ENCODE measurements around the gene MRPS18B. TPM values are rescaled to one million over a fixed set of nuclear protein-coding genes. Genes with fewer than 3 reads are reported as not detected.
A peak's percentile ranks its signal among the peaks of the same experiment; 100 is the strongest.

Gene MRPS18B
- total and polyA plus RNA-seq, 11 donors: 84.2 to 219 (median 122) TPM

- ATAC-seq (no peak), DNase-seq (peak in 4 of 5 donors; percentile 36 to 48 (median 38))
- H3K27ac ChIP-seq: peak overlapping the region; percentile 90 to 99 (median 96)
- no peaks in the 10 kb centered on the region for H3K9me3 ChIP-seq
- 0 to 1% (median 0%) methylated on average over 10 of the region's 10 CpGs for WGBS, 4 donors
- H3K4me3 ChIP-seq: peak overlapping the region; percentile 57 to 92 (median 78)
- TF ChIP-seq POLR2A (IDR thresholded peaks at IDR 0.05): no peak
- TF ChIP-seq, protein P1, sequence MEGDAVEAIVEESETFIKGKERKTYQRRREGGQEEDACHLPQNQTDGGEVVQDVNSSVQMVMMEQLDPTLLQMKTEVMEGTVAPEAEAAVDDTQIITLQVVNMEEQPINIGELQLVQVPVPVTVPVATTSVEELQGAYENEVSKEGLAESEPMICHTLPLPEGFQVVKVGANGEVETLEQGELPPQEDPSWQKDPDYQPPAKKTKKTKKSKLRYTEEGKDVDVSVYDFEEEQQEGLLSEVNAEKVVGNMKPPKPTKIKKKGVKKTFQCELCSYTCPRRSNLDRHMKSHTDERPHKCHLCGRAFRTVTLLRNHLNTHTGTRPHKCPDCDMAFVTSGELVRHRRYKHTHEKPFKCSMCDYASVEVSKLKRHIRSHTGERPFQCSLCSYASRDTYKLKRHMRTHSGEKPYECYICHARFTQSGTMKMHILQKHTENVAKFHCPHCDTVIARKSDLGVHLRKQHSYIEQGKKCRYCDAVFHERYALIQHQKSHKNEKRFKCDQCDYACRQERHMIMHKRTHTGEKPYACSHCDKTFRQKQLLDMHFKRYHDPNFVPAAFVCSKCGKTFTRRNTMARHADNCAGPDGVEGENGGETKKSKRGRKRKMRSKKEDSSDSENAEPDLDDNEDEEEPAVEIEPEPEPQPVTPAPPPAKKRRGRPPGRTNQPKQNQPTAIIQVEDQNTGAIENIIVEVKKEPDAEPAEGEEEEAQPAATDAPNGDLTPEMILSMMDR (IDR thresholded peaks at IDR 0.05): no peak
- no peaks in the 10 kb centered on the region for H3K27me3 ChIP-seq
- H3K4me1 ChIP-seq: peaks cover 0 to 58% (median 53%) of the 10 kb centered on the region in 12 donors
- peaks cover 0 to 55% (median 27%) of the 10 kb centered on the region in 9 donors for H3K36me3 ChIP-seq
- intact Hi-C loops (cut with DNase I): loop anchor here in 5 of 10 donors (1.0 to 5.0 kb wide), 5 partner anchors 57 to 127 kb away; partner anchors contain the start of genes TUBB (in 2 of the 5), DHX16 (in 1 of the 5), FLOT1 (in 1 of the 5) and GNL1 (in 1 of the 5)
Measured at GRCh38 chr6:30615219-30615957, 2.3 kb upstream of the MRPS18B start.

DNA sequence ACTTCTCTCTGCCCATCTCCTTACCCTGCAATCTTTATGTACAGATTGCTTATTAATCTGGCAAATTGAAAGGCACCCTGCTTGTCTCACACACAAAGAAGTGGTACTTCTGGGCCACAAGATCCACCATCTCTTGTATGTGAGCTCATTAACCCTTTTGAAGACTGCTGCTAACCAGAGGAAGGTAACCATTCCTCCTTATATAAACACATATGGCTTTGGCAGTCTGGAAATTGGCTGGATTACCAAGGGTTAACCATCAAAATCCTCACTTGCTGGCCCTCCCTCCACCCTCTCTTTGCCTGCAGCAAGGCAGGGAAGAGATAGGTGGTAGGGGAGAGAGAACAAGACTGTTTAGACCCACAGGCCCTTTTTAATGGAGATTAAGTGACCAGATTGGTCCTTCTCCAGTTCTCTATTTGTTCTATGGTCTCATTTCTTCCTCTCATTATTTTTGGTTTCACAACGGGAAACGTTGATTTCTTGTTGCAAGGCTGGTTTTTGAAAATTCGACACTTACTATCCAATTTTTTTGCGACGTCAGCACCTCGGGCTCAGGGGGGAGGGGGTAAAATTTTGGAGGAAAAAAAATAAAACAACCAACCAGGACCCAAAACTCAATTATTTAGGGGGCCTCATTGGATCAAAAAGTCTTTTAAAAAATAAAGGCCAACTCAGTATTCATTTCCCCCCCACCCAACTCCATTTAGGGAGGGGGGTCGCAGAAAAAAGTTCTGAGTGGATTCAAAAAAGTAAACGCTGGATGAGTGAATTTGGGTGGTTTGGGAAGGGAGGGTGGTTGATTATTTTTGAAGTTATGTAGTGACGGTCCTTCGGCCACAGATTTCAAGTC is 1.5 kb upstream of the MRPS18B start:
- intact Hi-C loops (cut with DNase I): loop anchor here in 6 of 10 donors (1.0 to 5.0 kb wide), 8 partner anchors 45 to 126 kb away; partner anchors contain the start of genes TUBB (in 5 of the 6), GNL1 (in 3 of the 6), PRR3 (in 2 of the 6) and ABCF1 (in 1 of the 6)
- DNase-seq (no peak), ATAC-seq (no peak)
- Histone ChIP-seq H3K4me1 (peaks cover 0 to 50% (median 45%) of the 10 kb centered on the region in 12 donors), H3K27ac (peak overlapping the region; percentile 90 to 99 (median 96)), H3K27me3 (no peaks in the 10 kb centered on the region), H3K36me3 (peaks cover 0 to 58% (median 35%) of the 10 kb centered on the region in 9 donors), H3K4me3 (peak overlapping the region; percentile 57 to 92 (median 78)), H3K9me3 (no peaks in the 10 kb centered on the region)
- 0% methylated on average over 10 of the region's 10 CpGs for WGBS, 4 donors
- TF ChIP-seq, protein P1 (IDR thresholded peaks at IDR 0.05): no peak
- no peak for TF ChIP-seq POLR2A (IDR thresholded peaks at IDR 0.05)

DNA sequence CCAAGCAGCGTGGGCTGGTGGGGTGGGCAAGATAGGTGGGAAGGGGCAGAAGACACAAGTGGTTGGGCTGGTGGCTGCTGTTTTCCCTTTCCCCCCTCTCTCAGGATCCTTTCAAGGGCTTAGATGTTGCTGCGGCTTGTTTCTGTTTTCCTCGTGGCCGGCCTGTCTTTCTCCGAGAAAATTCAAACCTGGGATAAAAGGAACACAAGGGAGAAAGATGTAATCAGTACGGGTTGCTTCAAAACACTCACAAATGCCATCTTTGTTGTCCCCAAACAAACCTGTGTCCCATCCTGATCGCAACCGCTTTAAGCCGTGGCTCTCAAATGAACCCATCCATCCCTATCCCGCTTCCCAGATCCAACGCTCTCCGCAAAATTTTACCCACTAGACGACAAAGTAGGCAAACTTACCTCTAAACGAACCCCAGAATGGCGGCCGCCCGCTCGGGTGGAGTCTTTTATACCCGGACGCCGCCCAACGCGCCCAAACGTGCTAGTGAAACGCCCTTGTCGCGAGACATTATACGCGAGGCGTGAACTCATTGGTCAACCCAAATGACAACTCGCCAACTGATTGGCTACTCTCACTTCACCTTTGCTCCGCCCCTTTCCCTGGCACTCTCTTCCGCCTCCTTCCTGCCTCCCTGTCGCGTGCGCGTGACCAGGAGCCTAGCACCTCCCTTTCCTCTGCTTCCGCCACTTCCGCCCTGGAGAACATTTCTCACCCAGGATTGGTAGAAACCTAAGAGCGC is 652 bp upstream of the MRPS18B start, which contains the start of gene PPP1R10:
Gene PPP1R10 (minus strand): TSS at position 433 of the 754 bp plus-strand sequence. CDS start 7,299 bp downstream, outside the sequence.
- DNase-seq (peak; percentile 97 to 100 (median 100)), ATAC-seq (peak; percentile 87 to 92 (median 92))
- intact Hi-C loops (cut with DNase I): loop anchor here in 7 of 10 donors (1.0 to 5.0 kb wide), 7 partner anchors 46 to 125 kb away; partner anchors contain the start of genes TUBB (in 6 of the 7), GNL1 (in 2 of the 7), PRR3 (in 2 of the 7) and ABCF1 (in 1 of the 7)
- WGBS, 4 donors: 0% methylated on average over 40 of the region's 40 CpGs
- Histone ChIP-seq H3K27me3 (no peaks in the 10 kb centered on the region), H3K4me3 (peak within 1 kb of the TSS; percentile 57 to 92 (median 78)), H3K36me3 (peaks cover 0 to 58% (median 43%) of the 10 kb centered on the region in 9 donors), H3K4me1 (peaks cover 0 to 42% (median 37%) of the 10 kb centered on the region in 12 donors), H3K27ac (peak within 1 kb of the TSS; percentile 94 to 99 (median 97)), H3K9me3 (no peaks in the 10 kb centered on the region)
- TF ChIP-seq, protein P1 (IDR thresholded peaks at IDR 0.05): no peak
- peak; percentile 99 for TF ChIP-seq POLR2A (IDR thresholded peaks at IDR 0.05)
